ENCODE data around the gene MELTF. TPM values are rescaled to one million over a fixed set of nuclear protein-coding genes. Genes with fewer than 3 reads are reported as not detected.
A peak's percentile ranks its signal among the peaks of the same experiment; 100 is the strongest.

MELTF gene
- total RNA-seq, 2 experiments from 2014 or later: 6.0 TPM

DNA sequence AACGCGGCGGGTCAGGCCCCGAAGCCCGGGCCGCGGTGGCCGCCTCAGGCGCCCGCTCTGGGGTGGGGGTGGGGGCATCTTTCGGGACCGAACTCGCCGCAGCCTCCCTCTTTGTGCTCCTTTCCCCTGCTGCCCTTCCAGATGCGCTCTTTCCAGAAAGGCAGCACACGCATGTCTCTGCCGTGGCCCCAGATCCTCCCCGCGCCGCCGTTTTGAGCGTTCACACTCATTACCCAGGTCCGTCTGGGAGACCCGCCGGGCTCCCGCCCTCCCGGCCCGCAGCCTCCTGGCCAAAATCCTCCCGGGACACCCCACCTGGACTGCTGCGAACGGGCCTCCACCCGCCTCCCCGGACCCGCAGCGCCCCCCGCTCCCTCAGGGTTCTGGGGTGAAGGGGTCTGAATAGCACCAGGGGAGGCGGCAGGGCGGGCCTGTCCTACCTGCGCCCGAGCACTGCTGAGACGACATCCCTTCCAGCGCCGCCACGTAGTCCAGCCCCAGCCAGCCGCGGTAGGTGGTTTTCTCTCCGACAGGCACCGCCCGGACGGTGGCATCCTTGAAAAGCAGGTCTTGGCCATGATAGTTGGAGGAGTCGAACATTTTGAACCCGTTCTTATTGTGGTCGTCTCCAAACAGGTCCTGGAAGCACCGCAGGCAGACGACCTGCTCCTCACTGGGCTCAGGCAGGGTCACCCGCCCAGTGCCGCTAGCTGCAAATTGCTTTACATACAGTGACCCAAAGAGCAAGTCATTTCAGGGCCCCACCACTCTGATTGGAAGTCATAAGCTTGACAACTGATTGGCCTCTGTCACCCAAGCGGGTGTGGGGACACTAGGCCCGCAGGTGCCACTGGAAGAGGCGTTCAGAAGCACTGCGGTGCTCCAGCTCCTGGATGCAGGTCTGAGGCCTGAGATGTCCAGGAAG is 25.9 kb downstream of the MELTF start:
- CTCF ChIA-PET: interaction anchor here (0.7 to 6.6 kb wide), 10 partner anchors 10 to 184 kb away, joined by 3 to 45 read pairs (median 4); partner anchors contain the start of gene MELTF
- no peaks in the 10 kb centered on the region for H3K9me3 Mint-ChIP-seq
- POLR2A ChIA-PET: interaction anchor here (0.7 to 1.8 kb wide), 2 partner anchors 62 to 136 kb away, joined by 3 to 6 read pairs; partner anchors contain the start of genes NCBP2 and SENP5
- H3K27ac Mint-ChIP-seq: peak overlapping the region; percentile 64
- H3K4me1 Mint-ChIP-seq (ENCODE audit: low read depth): peaks cover 11% of the 10 kb centered on the region
- no peaks in the 10 kb centered on the region for H3K36me3 Mint-ChIP-seq
- H3K4me3 Mint-ChIP-seq: peak overlapping the region; percentile 72
- intact Hi-C loops (cut with micrococcal nuclease): no loop called here
- peak; percentile 46 for DNase-seq
- H3K27me3 Mint-ChIP-seq: no peaks in the 10 kb centered on the region

GRCh38 chr3:197002701-197003454 is 26.7 kb downstream of the MELTF start:
- intact Hi-C loops (cut with micrococcal nuclease): loop anchor here (1.0 kb wide), 2 partner anchors 26 to 184 kb away; partner anchors contain the start of gene MELTF
- ChIA-PET POLR2A (interaction anchor here (0.7 to 1.8 kb wide), 2 partner anchors 61 to 135 kb away, joined by 3 to 6 read pairs; partner anchors contain the start of genes NCBP2 and SENP5), CTCF (interaction anchor here (0.7 to 6.6 kb wide), 11 partner anchors 9 to 222 kb away, joined by 3 to 45 read pairs (median 4); partner anchors contain the start of gene MELTF)
- H3K9me3 Mint-ChIP-seq: no peaks in the 10 kb centered on the region
- H3K4me1 Mint-ChIP-seq (ENCODE audit: low read depth): peaks cover 11% of the 10 kb centered on the region
- peak; percentile 87 for DNase-seq
- no peak overlapping the region for H3K4me3 Mint-ChIP-seq
- no peaks in the 10 kb centered on the region for H3K27me3 Mint-ChIP-seq
- no peaks in the 10 kb centered on the region for H3K36me3 Mint-ChIP-seq
- H3K27ac Mint-ChIP-seq: no peak overlapping the region

GRCh38 chr3:197001972-197002700 is 27.5 kb downstream of the MELTF start:
- peak overlapping the region; percentile 59 for H3K27ac Mint-ChIP-seq
- intact Hi-C loops (cut with micrococcal nuclease): loop anchor here (1.0 kb wide), 2 partner anchors 27 to 185 kb away; partner anchors contain the start of gene MELTF
- ChIA-PET CTCF (interaction anchor here (0.6 to 6.6 kb wide), 8 partner anchors 9 to 548 kb away, joined by 3 to 45 read pairs (median 4); partner anchors contain the start of gene MELTF), POLR2A (no interaction called here)
- H3K27me3 Mint-ChIP-seq: no peaks in the 10 kb centered on the region
- H3K36me3 Mint-ChIP-seq: no peaks in the 10 kb centered on the region
- H3K4me3 Mint-ChIP-seq: peak overlapping the region; percentile 68
- peak; percentile 18 for DNase-seq
- no peaks in the 10 kb centered on the region for H3K9me3 Mint-ChIP-seq
- peaks cover 11% of the 10 kb centered on the region for H3K4me1 Mint-ChIP-seq (ENCODE audit: low read depth)

GRCh38 chr3:197001106-197001971 is 28.3 kb downstream of the MELTF start:
- Mint-ChIP-seq H3K27me3 (no peaks in the 10 kb centered on the region), H3K36me3 (no peaks in the 10 kb centered on the region), H3K4me1 (ENCODE audit: low read depth) (peaks cover 11% of the 10 kb centered on the region), H3K27ac (peak overlapping the region; percentile 59), H3K4me3 (peak overlapping the region; percentile 68), H3K9me3 (no peaks in the 10 kb centered on the region)
- DNase-seq: no peak
- CTCF ChIA-PET: interaction anchor here (0.6 to 6.6 kb wide), 4 partner anchors 29 to 549 kb away, joined by 3 to 45 read pairs (median 14); partner anchors contain the start of gene MELTF
- POLR2A ChIA-PET: no interaction called here
- intact Hi-C loops (cut with micrococcal nuclease): no loop called here

DNA sequence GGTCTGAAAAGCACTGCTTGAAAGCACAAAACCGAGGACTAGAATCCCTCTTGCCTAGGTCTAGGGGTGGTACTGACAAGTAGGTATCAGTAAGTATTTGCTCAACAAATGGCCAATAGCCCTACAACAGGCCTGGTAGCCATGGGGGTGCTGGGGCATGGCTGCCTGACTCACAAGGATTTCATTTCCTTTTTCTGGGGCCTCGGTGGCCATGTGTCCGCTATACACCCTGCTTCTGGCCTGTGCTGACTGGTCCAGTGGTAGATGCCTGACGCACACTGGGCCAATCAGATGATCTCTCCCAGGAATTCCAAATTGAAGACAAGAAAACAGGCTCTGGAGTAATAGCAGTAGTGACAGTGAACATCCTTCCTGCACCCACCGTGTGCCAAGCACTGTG is 29.4 kb downstream of the MELTF start:
- Mint-ChIP-seq H3K4me3 (no peak overlapping the region), H3K27me3 (no peaks in the 10 kb centered on the region), H3K36me3 (no peaks in the 10 kb centered on the region), H3K27ac (no peak overlapping the region), H3K9me3 (no peaks in the 10 kb centered on the region), H3K4me1 (ENCODE audit: low read depth) (peaks cover 11% of the 10 kb centered on the region)
- ChIA-PET CTCF (interaction anchor here (6.6 kb wide), 1 partner anchor 30 kb away, joined by 45 read pairs; the partner anchor contains the start of gene MELTF), POLR2A (interaction anchor here (0.6 kb wide), 1 partner anchor 258 kb away, joined by 3 read pairs; no protein-coding TSS in a partner anchor)
- intact Hi-C loops (cut with micrococcal nuclease): no loop called here
- DNase-seq: no peak

GRCh38 chr3:196998966-196999760 is 30.5 kb downstream of the MELTF start:
- POLR2A ChIA-PET: no interaction called here
- Mint-ChIP-seq H3K27ac (no peak overlapping the region), H3K4me1 (ENCODE audit: low read depth) (peaks cover 8% of the 10 kb centered on the region), H3K4me3 (no peak overlapping the region), H3K27me3 (no peaks in the 10 kb centered on the region), H3K36me3 (no peaks in the 10 kb centered on the region), H3K9me3 (no peaks in the 10 kb centered on the region)
- no peak for DNase-seq
- intact Hi-C loops (cut with micrococcal nuclease): no loop called here
- CTCF ChIA-PET: interaction anchor here (1.2 kb wide), 1 partner anchor 21 kb away, joined by 4 read pairs; no protein-coding TSS in a partner anchor

GRCh38 chr3:196997311-196997710 is 32.3 kb downstream of the MELTF start:
- POLR2A ChIA-PET: no interaction called here

DNA sequence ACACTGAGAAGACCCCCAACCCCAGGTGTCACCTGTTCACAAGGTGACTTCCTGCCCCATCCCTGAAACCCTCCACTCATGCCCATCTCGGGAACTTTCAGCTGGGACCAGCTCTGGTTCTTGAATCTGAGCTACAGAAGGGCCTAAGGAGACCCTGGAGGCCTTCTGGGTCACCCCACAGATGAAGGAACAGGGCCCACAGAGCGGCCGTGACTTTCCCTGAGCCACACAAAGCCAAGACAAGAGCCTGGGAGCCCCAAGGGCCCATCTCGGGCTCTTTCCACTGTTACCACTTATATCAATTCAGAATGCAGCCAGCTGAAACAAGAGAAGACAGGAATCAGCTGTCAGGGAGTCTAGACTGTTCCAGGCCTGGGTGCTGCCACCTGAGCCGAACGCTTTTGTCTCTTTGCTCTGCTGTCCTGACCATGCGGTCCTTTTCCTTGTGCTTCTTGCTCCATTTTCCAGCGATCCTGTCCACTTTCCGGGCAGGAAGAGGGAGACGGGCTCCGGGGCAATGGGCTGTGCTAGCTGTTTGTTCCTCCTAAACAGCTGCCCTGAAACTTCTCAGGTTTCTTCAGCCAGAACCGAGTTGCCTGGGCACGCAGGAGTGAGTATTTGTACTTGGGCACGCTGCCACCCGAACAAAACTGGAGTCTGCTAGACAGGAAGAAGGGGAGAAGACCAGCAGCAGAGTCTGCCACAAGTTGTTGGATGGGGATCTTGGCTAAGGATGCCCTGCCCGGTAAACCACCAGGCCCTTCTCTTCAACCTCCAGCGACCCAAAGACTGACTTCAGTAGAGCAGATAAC is 33.0 kb downstream of the MELTF start:
- H3K4me1 Mint-ChIP-seq (ENCODE audit: low read depth): peaks cover 2% of the 10 kb centered on the region
- intact Hi-C loops (cut with micrococcal nuclease): no loop called here
- no peaks in the 10 kb centered on the region for H3K27me3 Mint-ChIP-seq
- H3K4me3 Mint-ChIP-seq: no peak overlapping the region
- ChIA-PET POLR2A (no interaction called here), CTCF (no interaction called here)
- H3K36me3 Mint-ChIP-seq: no peaks in the 10 kb centered on the region
- no peaks in the 10 kb centered on the region for H3K9me3 Mint-ChIP-seq
- no peak for DNase-seq
- H3K27ac Mint-ChIP-seq: no peak overlapping the region

More at GRCh38 chr3:196997311-196997710, 32.3 kb downstream of the MELTF start:
- no peak overlapping the region for H3K27ac Mint-ChIP-seq
- H3K4me3 Mint-ChIP-seq: no peak overlapping the region
- CTCF ChIA-PET: interaction anchor here (1.4 kb wide), 1 partner anchor 190 kb away, joined by 12 read pairs; no protein-coding TSS in a partner anchor
- intact Hi-C loops (cut with micrococcal nuclease): no loop called here
- H3K4me1 Mint-ChIP-seq (ENCODE audit: low read depth): peaks cover 3% of the 10 kb centered on the region
- H3K9me3 Mint-ChIP-seq: no peaks in the 10 kb centered on the region
- DNase-seq: no peak
- no peaks in the 10 kb centered on the region for H3K27me3 Mint-ChIP-seq
- H3K36me3 Mint-ChIP-seq: no peaks in the 10 kb centered on the region

- H3K27ac Mint-ChIP-seq: no peak overlapping the region
- DNase-seq: no peak
- H3K27me3 Mint-ChIP-seq: no peaks in the 10 kb centered on the region
- ChIA-PET CTCF (no interaction called here), POLR2A (no interaction called here)
- H3K36me3 Mint-ChIP-seq: no peaks in the 10 kb centered on the region
- H3K4me3 Mint-ChIP-seq: no peak overlapping the region
- no peaks in the 10 kb centered on the region for H3K4me1 Mint-ChIP-seq (ENCODE audit: low read depth)
- no peaks in the 10 kb centered on the region for H3K9me3 Mint-ChIP-seq
- intact Hi-C loops (cut with micrococcal nuclease): no loop called here
Observed at GRCh38 chr3:196995646-196996355, 33.8 kb downstream of the MELTF start.
